Stomach (tissue), 9 donors: ENCODE measurements around the gene HTR6. TPM values are rescaled to one million over a fixed set of nuclear protein-coding genes. Genes with fewer than 3 reads are reported as not detected.
A peak's percentile ranks its signal among the peaks of the same experiment; 100 is the strongest.

Experiments
- DNase-seq, 2 donors: peaks; one replicate each; pipeline versions ENCODE4 v3.0.0 to v3.0.0-alpha.2; 2013 to 2019
- H3K27ac ChIP-seq, 5 donors: fragments of 200-600 bp in 4 of 5; sonication (generic) in 4 of 5; one replicate each; pipeline ENCODE4 v1.5.1; 2013 to 2019; ENCODE audit warnings: mild to moderate bottlenecking in 1 of 5, moderate library complexity in 1 of 5
- H3K27me3 ChIP-seq, 3 donors: fragments of 200-600 bp; sonication (generic); one replicate each; pipeline ENCODE4 v1.5.1; 2017 to 2019; ENCODE audit warnings: mixed run types in 1 of 3
- H3K36me3 ChIP-seq, 4 donors: fragments of 200-600 bp; sonication (generic); 1 replicate in 3 of 4; 2 replicates in 1 of 4; pipeline ENCODE4 v1.5.1; 2016 to 2019
- H3K4me1 ChIP-seq, 4 donors: fragments of 200-600 bp; sonication (generic); one replicate each; pipeline ENCODE4 v1.5.1; 2016 to 2019
- H3K4me3 ChIP-seq, 4 donors: fragments of 200-600 bp; sonication (generic) in 3 of 4; one replicate each; pipeline ENCODE4 v1.5.1; 2016 to 2019; ENCODE audit warnings: mild to moderate bottlenecking in 1 of 4
- H3K9me3 ChIP-seq, 4 donors: fragments of 200-600 bp; sonication (generic); one replicate each; pipeline ENCODE4 v1.5.1; 2016 to 2019
- EP300 ChIP-seq: sonication (generic); formaldehyde crosslinking; IDR thresholded peaks from one replicate; pipeline ENCODE4 v1.6.1; 2017; ENCODE audit warnings: antibody characterized with exemption
- POLR2A ChIP-seq, 4 donors: fragments of 450-650 bp; IDR thresholded peaks; one replicate each; pipeline ENCODE4 v1.6.1; 2016; ENCODE audit warnings: antibody characterized with exemption in 4 of 4, control low read depth in 2 of 4, mild to moderate bottlenecking in 1 of 4, moderate library complexity in 1 of 4
- POLR2AphosphoS5 ChIP-seq, 3 donors: sonication (generic); formaldehyde crosslinking; IDR thresholded peaks; one replicate each; pipeline ENCODE4 v1.6.1; 2016; ENCODE audit warnings: antibody characterized with exemption in 3 of 3
- WGBS, 5 donors: extraction: QIAGEN DNeasy Blood & Tissue Kit in 3 of 5; methylation state at CpG; one replicate each; pipeline versions ENCODE4 v1.1.5 to v1.1.7; 2013 to 2018; 5-methylcytosine and 5-hydroxymethylcytosine counted together
- intact Hi-C: fragments of 100-400 bp; cut with DNase I; formaldehyde crosslinking; loops from one replicate; pipeline ENCODE4 v1.15.1; 2023; ENCODE audit warnings: low total_unique reads
- polyA plus RNA-seq, 3 donors: library from polyadenylated mRNA; stranded (reverse); fragments of 200-250 nt; gene quantifications; one replicate each; pipeline ENCODE4 v1.2.3, GENCODE V29; 2013
- total RNA-seq, 5 donors: library from RNA; depleted of rRNA; stranded (reverse); fragments of >200 nt; gene quantifications; one replicate each; pipeline versions ENCODE4 v1.1.0 to v1.2.3, GENCODE V29; 2014 to 2016
- TF ChIP-seq, protein P1 (sequence below), 7 experiments: fragments of 450-650 bp in 4 of 7; fragments of 200-600 bp in 3 of 7; sonication (generic) in 3 of 7; IDR thresholded peaks; one replicate each; pipeline ENCODE4 v1.5.1; 2016 to 2019; ENCODE audit warnings: antibody characterized with exemption in 7 of 7, control low read depth in 2 of 7, mild to moderate bottlenecking in 1 of 7
- donor health status: healthy with polysubstance abuse.
- donor health status: Bipolar disorder and iron deficiency.
- donor health status: healthy.

The HTR6 gene
- total and polyA plus RNA-seq, 8 donors = not detected

DNA sequence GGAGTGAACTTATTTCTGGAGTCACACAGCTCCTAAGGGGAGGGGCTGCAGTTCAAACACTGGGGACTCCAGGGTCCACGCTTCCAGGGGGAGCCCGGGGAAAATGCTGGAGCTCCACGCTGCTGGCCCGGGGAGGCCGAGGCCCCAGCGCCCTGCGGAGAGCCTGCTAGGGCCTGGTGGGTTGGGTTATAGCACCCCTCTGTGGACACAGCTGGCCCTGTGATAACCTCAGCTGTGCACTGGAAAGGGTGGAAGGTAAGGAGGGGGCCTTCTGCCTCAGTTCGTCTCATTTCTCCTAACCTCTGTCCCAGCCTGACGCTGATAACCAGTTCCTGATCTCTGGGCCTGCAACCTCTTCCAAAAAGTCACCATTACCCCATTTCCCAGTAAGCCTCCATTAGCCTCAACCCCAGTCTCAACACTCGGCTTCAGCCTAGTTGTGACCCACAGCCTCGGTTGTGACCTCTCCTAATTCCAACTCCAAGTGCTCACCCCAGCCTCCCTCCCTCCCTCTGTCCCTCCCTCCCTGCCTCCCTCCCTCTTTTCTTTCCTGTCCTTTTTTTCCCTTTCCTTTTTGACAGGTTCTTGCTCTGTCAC lies 13.4 kb upstream of the HTR6 start:
- peak in 1 of 3 donors; percentile 11 for TF ChIP-seq POLR2AphosphoS5 (IDR thresholded peaks at IDR 0.05)
- TF ChIP-seq, protein P1, sequence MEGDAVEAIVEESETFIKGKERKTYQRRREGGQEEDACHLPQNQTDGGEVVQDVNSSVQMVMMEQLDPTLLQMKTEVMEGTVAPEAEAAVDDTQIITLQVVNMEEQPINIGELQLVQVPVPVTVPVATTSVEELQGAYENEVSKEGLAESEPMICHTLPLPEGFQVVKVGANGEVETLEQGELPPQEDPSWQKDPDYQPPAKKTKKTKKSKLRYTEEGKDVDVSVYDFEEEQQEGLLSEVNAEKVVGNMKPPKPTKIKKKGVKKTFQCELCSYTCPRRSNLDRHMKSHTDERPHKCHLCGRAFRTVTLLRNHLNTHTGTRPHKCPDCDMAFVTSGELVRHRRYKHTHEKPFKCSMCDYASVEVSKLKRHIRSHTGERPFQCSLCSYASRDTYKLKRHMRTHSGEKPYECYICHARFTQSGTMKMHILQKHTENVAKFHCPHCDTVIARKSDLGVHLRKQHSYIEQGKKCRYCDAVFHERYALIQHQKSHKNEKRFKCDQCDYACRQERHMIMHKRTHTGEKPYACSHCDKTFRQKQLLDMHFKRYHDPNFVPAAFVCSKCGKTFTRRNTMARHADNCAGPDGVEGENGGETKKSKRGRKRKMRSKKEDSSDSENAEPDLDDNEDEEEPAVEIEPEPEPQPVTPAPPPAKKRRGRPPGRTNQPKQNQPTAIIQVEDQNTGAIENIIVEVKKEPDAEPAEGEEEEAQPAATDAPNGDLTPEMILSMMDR (IDR thresholded peaks at IDR 0.05) = peak in 5 of 7 experiments; percentile 46 to 55 (median 53)
- TF ChIP-seq POLR2A (IDR thresholded peaks at IDR 0.05) = no peak
- H3K4me3 ChIP-seq = peak overlapping the region in 2 of 4 donors; percentile 9 to 17
- WGBS, 5 donors = 11 to 19% (median 16%) methylated on average over 11 of the region's 11 CpGs
- peaks cover 0 to 18% (median 13%) of the 10 kb centered on the region in 4 donors for H3K36me3 ChIP-seq
- peaks cover 48 to 83% (median 75%) of the 10 kb centered on the region in 4 donors for H3K4me1 ChIP-seq
- intact Hi-C loops = loop anchor here (10.0 kb wide), 2 partner anchors 276 to 306 kb away; no protein-coding TSS in a partner anchor
- no peaks in the 10 kb centered on the region for H3K9me3 ChIP-seq
- H3K27me3 ChIP-seq = no peaks in the 10 kb centered on the region
- peak overlapping the region; percentile 9 to 96 (median 75) for H3K27ac ChIP-seq
- peak; percentile 58 to 85 for DNase-seq

DNA sequence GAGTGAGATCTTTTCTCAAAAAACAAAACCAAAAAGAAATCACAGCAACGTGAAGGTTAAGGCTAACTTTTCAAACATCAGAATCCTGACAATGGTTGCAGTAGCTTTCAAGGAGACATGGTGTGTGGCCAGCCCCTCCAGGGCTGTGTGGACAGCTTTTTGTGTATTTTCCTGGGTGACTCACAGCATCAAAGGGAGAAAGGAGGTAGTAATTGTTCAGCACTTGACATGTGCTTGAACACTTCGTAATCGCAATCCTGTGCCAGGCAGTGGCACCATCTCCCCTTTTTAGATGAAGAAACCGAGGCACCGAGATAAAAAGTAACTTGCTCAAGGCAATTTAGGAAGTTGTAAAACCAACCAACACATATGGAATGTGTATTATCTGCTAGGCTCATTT lies 10.3 kb upstream of the HTR6 start:
- Histone ChIP-seq H3K36me3 (peaks cover 5 to 44% (median 39%) of the 10 kb centered on the region in 4 donors), H3K9me3 (no peaks in the 10 kb centered on the region), H3K27me3 (no peaks in the 10 kb centered on the region), H3K4me1 (peaks cover 26 to 54% (median 50%) of the 10 kb centered on the region in 4 donors), H3K4me3 (no peak overlapping the region), H3K27ac (peak overlapping the region in 2 of 5 donors; percentile 6 to 14)
- no peak for TF ChIP-seq EP300
- TF ChIP-seq, protein P1 (IDR thresholded peaks at IDR 0.05) = no peak
- no peak for TF ChIP-seq POLR2A (IDR thresholded peaks at IDR 0.05)
- no peak for TF ChIP-seq POLR2AphosphoS5 (IDR thresholded peaks at IDR 0.05)
- intact Hi-C loops = loop anchor here (10.0 kb wide), 2 partner anchors 280 to 310 kb away; no protein-coding TSS in a partner anchor
- 62 to 83% (median 72%) methylated on average over 5 of the region's 5 CpGs for WGBS, 5 donors
- no peak for DNase-seq

DNA sequence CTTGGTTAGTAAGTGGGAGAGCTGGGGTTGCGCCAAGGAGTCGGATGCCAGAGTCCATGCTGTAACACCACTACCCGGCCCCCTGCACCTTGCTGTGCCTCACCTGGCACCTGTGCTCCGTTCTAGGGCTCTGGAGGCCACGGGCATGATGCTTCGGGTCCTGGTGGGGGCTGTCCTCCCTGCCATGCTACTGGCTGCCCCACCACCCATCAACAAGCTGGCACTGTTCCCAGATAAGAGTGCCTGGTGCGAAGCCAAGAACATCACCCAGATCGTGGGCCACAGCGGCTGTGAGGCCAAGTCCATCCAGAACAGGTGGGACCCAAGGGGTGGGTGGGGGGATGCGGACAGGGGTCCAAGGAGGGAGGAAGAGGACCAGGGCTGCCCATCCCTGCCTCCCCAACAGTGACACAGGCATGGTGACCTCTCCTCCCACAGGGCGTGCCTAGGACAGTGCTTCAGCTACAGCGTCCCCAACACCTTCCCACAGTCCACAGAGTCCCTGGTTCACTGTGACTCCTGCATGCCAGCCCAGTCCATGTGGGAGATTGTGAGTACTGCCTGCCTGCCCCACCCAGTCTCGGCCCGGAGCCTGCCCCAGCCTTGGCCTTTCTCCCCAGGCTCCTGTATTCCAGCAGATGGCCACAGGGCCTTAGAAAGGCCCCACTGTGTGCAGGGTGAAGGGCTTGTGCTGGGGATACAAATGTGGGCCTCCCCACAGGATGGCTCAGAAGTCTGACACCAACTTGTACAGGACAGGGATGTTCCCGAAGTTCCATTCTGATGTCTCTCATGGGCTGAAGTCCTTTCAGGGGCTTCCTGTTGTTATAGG lies 9.6 kb upstream of the HTR6 start:
- no peaks in the 10 kb centered on the region for H3K9me3 ChIP-seq
- no peak overlapping the region for H3K4me3 ChIP-seq
- DNase-seq = no peak
- 53 to 67% (median 60%) methylated on average over 8 to 15 of the region's 15 CpGs for WGBS, 5 donors
- H3K4me1 ChIP-seq = peaks cover 20 to 54% (median 50%) of the 10 kb centered on the region in 4 donors
- no peaks in the 10 kb centered on the region for H3K27me3 ChIP-seq
- intact Hi-C loops = loop anchor here (10.0 kb wide), 2 partner anchors 280 to 310 kb away; no protein-coding TSS in a partner anchor
- peaks cover 5 to 44% (median 39%) of the 10 kb centered on the region in 4 donors for H3K36me3 ChIP-seq
- TF ChIP-seq, protein P1 (IDR thresholded peaks at IDR 0.05) = no peak
- TF ChIP-seq POLR2A (IDR thresholded peaks at IDR 0.05) = no peak
- no peak for TF ChIP-seq POLR2AphosphoS5 (IDR thresholded peaks at IDR 0.05)
- H3K27ac ChIP-seq = peak overlapping the region in 3 of 5 donors; percentile 14 to 50 (median 22)

DNA sequence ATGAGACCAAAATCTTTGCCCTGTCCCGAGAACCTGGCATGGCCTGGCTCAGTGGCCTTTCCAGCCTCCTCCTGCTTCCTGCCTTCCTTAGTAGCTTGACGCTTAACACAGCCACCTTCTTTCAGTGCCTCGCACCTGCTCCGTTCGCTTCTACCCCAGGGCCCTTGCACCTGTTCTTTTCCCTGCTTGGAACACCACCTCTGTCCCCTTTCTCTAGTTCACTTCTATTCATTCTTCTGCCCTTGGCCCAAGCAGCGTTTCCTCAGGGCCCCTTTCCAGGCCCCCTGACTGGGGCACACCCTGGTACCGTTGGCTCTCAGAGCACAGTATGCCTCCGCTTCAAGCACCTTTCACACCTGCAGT lies 9.0 kb upstream of the HTR6 start:
- Histone ChIP-seq H3K27ac (peak overlapping the region in 2 of 5 donors; percentile 22 to 50), H3K4me3 (no peak overlapping the region), H3K4me1 (peaks cover 14 to 51% (median 47%) of the 10 kb centered on the region in 4 donors), H3K36me3 (peaks cover 5 to 44% (median 39%) of the 10 kb centered on the region in 4 donors), H3K9me3 (no peaks in the 10 kb centered on the region), H3K27me3 (no peaks in the 10 kb centered on the region)
- intact Hi-C loops = loop anchor here (10.0 kb wide), 2 partner anchors 281 to 311 kb away; no protein-coding TSS in a partner anchor
- no peak for TF ChIP-seq POLR2AphosphoS5 (IDR thresholded peaks at IDR 0.05)
- no peak for TF ChIP-seq EP300
- TF ChIP-seq POLR2A (IDR thresholded peaks at IDR 0.05) = no peak
- TF ChIP-seq, protein P1 (IDR thresholded peaks at IDR 0.05) = no peak
- WGBS, 5 donors = 88 to 93% (median 93%) methylated on average over 8 of the region's 8 CpGs
- DNase-seq = no peak
